ENCODE data around the gene GMDS.

The GMDS gene

GRCh38 chr6:1575210-1576041 lies 670.0 kb downstream of the GMDS start:
- no peak for DNase-seq

- DNase-seq = no peak
Observed at GRCh38 chr6:1574890-1575209, 670.6 kb downstream of the GMDS start.

DNA sequence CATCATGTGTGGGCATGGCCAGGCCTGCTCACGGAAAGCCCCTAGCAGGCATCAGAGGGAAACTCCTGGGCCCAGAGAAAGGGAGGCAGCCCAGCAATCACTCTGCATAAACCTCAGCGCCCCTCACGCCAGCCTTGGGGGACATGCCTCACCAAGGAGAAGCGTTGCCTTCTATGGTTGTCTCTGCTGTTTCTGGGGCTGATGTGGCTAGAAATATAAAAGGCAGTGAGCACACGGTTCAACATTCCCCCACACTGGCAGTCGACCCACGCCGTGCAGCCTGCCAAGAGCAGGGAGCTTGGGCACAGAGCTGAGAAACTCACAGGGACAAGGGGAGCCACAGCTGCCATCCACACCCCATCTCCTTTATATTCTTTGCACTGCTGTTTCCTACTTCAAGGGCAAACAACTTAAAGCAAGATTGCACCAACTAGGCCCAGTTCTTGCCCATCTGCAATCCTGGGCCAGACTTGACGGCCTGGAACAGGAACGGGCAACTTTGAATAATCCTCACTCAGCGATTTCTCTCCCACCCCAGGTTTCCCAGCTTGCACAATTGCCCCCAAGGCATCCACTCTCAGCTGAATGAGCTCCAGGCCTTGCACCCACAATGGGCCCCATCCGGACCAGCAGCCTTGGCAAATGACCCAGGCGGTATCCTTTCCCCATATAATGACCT lies 671.2 kb downstream of the GMDS start:
- no peak for DNase-seq

All from NCI-H1417 (cell line).